HepG2 (cell line): ENCODE results near the gene ZNF154. TPM values are rescaled to one million over a fixed set of nuclear protein-coding genes. Genes with fewer than 3 reads are reported as not detected.

Experiments
- ATM ChIP-seq: fragments of 450-650 bp; IDR thresholded peaks from 2 replicates; pipeline ENCODE4 v1.7.1; 2017; ENCODE audit warnings: mild to moderate bottlenecking, borderline replicate concordance
- BCL3 ChIP-seq: sonication (generic); formaldehyde crosslinking; IDR thresholded peaks from 2 replicates; pipeline ENCODE4 v1.5.1; 2020; ENCODE audit warnings: mild to moderate bottlenecking, missing genetic modification reagents, moderate library complexity
- CREB3 ChIP-seq: sonication (generic); formaldehyde crosslinking; IDR thresholded peaks from 2 replicates; pipeline ENCODE4 v1.5.0; 2020; ENCODE audit warnings: missing genetic modification reagents
- CTCF ChIP-seq: sonication (generic); formaldehyde crosslinking; IDR thresholded peaks from 2 replicates; pipeline ENCODE4 v1.5.0; 2020; ENCODE audit warnings: mild to moderate bottlenecking, missing genetic modification reagents, moderate library complexity
- GTF3A ChIP-seq: sonication (generic); formaldehyde crosslinking; conservative IDR thresholded peaks from 2 replicates; pipeline ENCODE4 v1.4.0; 2020; ENCODE audit warnings: mild to moderate bottlenecking, missing genetic modification reagents
- HMGA1 ChIP-seq: sonication (generic); formaldehyde crosslinking; conservative IDR thresholded peaks from 2 replicates; pipeline ENCODE4 v1.4.0; 2020; ENCODE audit warnings: missing genetic modification reagents
- MLX ChIP-seq: IDR thresholded peaks from 2 replicates; pipeline ENCODE4 v1.6.1; 2016
- NCOA2 ChIP-seq: sonication (generic); formaldehyde crosslinking; IDR thresholded peaks from 2 replicates; pipeline ENCODE4 v1.8.0; 2022; ENCODE audit warnings: inconsistent platforms
- RAD21 ChIP-seq: fragments of 450-650 bp; formaldehyde crosslinking; IDR thresholded peaks from 2 replicates; pipeline ENCODE4 v1.5.0; 2020; ENCODE audit warnings: mild to moderate bottlenecking
- RFXANK ChIP-seq: IDR thresholded peaks from 2 replicates; pipeline ENCODE4 v1.6.1; 2016
- RNF2 ChIP-seq: fragments of 450-650 bp; conservative IDR thresholded peaks from 2 replicates; pipeline ENCODE4 v1.6.1; 2016; ENCODE audit warnings: low read depth
- SRSF9 ChIP-seq: fragments of 200-400 bp; formaldehyde crosslinking; IDR thresholded peaks from 2 replicates; pipeline ENCODE4 v1.6.1; 2018; ENCODE audit warnings: borderline replicate concordance, mild to moderate bottlenecking, low read depth, low read length; ENCODE audit not compliant: insufficient read depth, poor library complexity, severe bottlenecking
- ZBED4 ChIP-seq: sonication (generic); formaldehyde crosslinking; IDR thresholded peaks from 2 replicates; pipeline ENCODE4 v1.4.0; 2020; ENCODE audit warnings: missing genetic modification reagents, borderline replicate concordance
- ZNF274 ChIP-seq: sonication (generic); formaldehyde crosslinking; IDR thresholded peaks from 2 replicates; pipeline ENCODE4 v1.5.1; 2020; ENCODE audit warnings: mild to moderate bottlenecking, missing genetic modification reagents
- ZNF414 ChIP-seq: sonication (generic); formaldehyde crosslinking; IDR thresholded peaks from 2 replicates; pipeline ENCODE4 v1.5.0; 2020; ENCODE audit warnings: missing genetic modification reagents
- ZNF564 ChIP-seq: sonication (generic); formaldehyde crosslinking; IDR thresholded peaks from 2 replicates; pipeline ENCODE4 v1.8.1; 2023; ENCODE audit warnings: mild to moderate bottlenecking, missing genetic modification reagents
- ZNF781 ChIP-seq: sonication (generic); formaldehyde crosslinking; IDR thresholded peaks from 2 replicates; pipeline ENCODE4 v1.5.1; 2020; ENCODE audit warnings: borderline replicate concordance, mild to moderate bottlenecking, missing genetic modification reagents; ENCODE audit errors: not compliant biosample characterization
- ZNF841 ChIP-seq: sonication (generic); formaldehyde crosslinking; IDR thresholded peaks from 2 replicates; pipeline ENCODE4 v1.8.1; 2023; ENCODE audit warnings: missing genetic modification reagents, borderline replicate concordance
- polyA plus RNA-seq, 8 experiments: library from polyadenylated mRNA; depleted of rRNA in 3 of 8; stranded (reverse) in 7 of 8; unstranded in 1 of 8; fragments of >200 nt; fragmentation: Illumina TruSeq in 4 of 8; extraction: Trizol in 4 of 8; gene quantifications; 2 replicates each; pipeline versions ENCODE4 v1.2.1 to v1.2.3, GENCODE V29; 2011 to 2016; ENCODE audit warnings: low read depth in 4 of 8, missing spikeins in 1 of 8, mixed read lengths in 1 of 8; ENCODE audit not compliant: insufficient read depth in 1 of 8
- total RNA-seq, 5 experiments: library from RNA; depleted of rRNA; stranded (reverse); fragments of >200 nt; fragmentation: Illumina TruSeq; extraction: Trizol; gene quantifications; 2 replicates each; pipeline ENCODE4 v1.2.3, GENCODE V29; 2016; ENCODE audit warnings: low read depth in 1 of 5

Gene ZNF154
- total and polyA plus RNA-seq, 2 of the 13 experiments (the other 11 are each of a cell fraction or from before 2014, with no cell fraction given), result not detected

- 0 out of 2 replicates have a peak, but pooled peaks have one; percentile 39 for TF ChIP-seq ZBED4 (CRISPR knock-in tag)
- no peak for TF ChIP-seq RFXANK (CRISPR knock-in tag)
- TF ChIP-seq ATM, result no peak
- TF ChIP-seq ZNF781 (CRISPR knock-in tag), result peak; percentile 71
- no peak for TF ChIP-seq CREB3 (CRISPR knock-in tag)
- no peak for TF ChIP-seq RNF2
- TF ChIP-seq BCL3 (CRISPR knock-in tag), result no peak
- peak; percentile 91 for TF ChIP-seq ZNF564 (CRISPR knock-in tag)
- TF ChIP-seq SRSF9, result no peak
- no peak for TF ChIP-seq ZNF841 (CRISPR knock-in tag)
- TF ChIP-seq GTF3A (CRISPR knock-in tag), result no peak
- 0 out of 2 replicates have a peak, but pooled peaks have one; percentile 25 for TF ChIP-seq MLX (CRISPR knock-in tag)
- no peak for TF ChIP-seq HMGA1
- peak; percentile 29; the same call in 1 of the 2 replicates for TF ChIP-seq RAD21
- no peak for TF ChIP-seq NCOA2 (CRISPR knock-in tag)
- no peak for TF ChIP-seq ZNF414 (CRISPR knock-in tag)
- TF ChIP-seq CTCF, result peak; percentile 43
- TF ChIP-seq ZNF274 (CRISPR knock-in tag), result no peak
These were observed 44.5 kb downstream of the ZNF154 start (continued) for GRCh38 chr19:57664269-57665127.
